ENCODE results near the gene TLR4.

TLR4 gene

GRCh38 chr9:117744369-117744768, 40.2 kb downstream of the TLR4 start:
- H3K27ac ChIP-seq (ENCODE audit: low read depth, low read length, severe bottlenecking): no peak overlapping the region
- no peaks in the 10 kb centered on the region for H3K9me3 ChIP-seq (ENCODE audit: control insufficient read depth, low read length)
- no peaks in the 10 kb centered on the region for H3K36me3 ChIP-seq (ENCODE audit: control insufficient read depth, insufficient read depth, low read length)
- WGBS, 2 experiments (ENCODE audit: insufficient coverage in 2 of 2): no CpG with 5 or more reads among the region's 3 CpGs
- H3K4me1 ChIP-seq (ENCODE audit: control insufficient read depth, insufficient read depth, low read length, poor library complexity, severe bottlenecking): peaks cover 4% of the 10 kb centered on the region
- peak overlapping the region; percentile 22 for H3K4me3 ChIP-seq (ENCODE audit: extremely low read depth, insufficient read depth, low read length, poor library complexity, severe bottlenecking)

- H3K36me3 ChIP-seq (ENCODE audit: control insufficient read depth, insufficient read depth, low read length): no peaks in the 10 kb centered on the region
- no peak overlapping the region for H3K27ac ChIP-seq (ENCODE audit: low read depth, low read length, severe bottlenecking)
- H3K9me3 ChIP-seq (ENCODE audit: control insufficient read depth, low read length): no peaks in the 10 kb centered on the region
- H3K4me3 ChIP-seq (ENCODE audit: extremely low read depth, insufficient read depth, low read length, poor library complexity, severe bottlenecking): peak overlapping the region; percentile 22
- H3K4me1 ChIP-seq (ENCODE audit: control insufficient read depth, insufficient read depth, low read length, poor library complexity, severe bottlenecking): peaks cover 5% of the 10 kb centered on the region
- WGBS, 2 experiments (ENCODE audit: insufficient coverage in 2 of 2): 15 to 32% methylated on average over 34 to 39 of the region's 46 CpGs
These were observed 40.7 kb downstream of the TLR4 start for GRCh38 chr9:117744856-117745389.

GRCh38 chr9:117745598-117745997, 41.4 kb downstream of the TLR4 start:
- Histone ChIP-seq H3K27ac (ENCODE audit: low read depth, low read length, severe bottlenecking) (no peak overlapping the region), H3K4me3 (ENCODE audit: extremely low read depth, insufficient read depth, low read length, poor library complexity, severe bottlenecking) (no peak overlapping the region), H3K9me3 (ENCODE audit: control insufficient read depth, low read length) (no peaks in the 10 kb centered on the region), H3K4me1 (ENCODE audit: control insufficient read depth, insufficient read depth, low read length, poor library complexity, severe bottlenecking) (peaks cover 11% of the 10 kb centered on the region), H3K36me3 (ENCODE audit: control insufficient read depth, insufficient read depth, low read length) (no peaks in the 10 kb centered on the region)
- 79% methylated on average over 3 of the region's 8 CpGs; no CpG with 5 or more reads in 1 of the 2 experiments for WGBS, 2 experiments (ENCODE audit: insufficient coverage in 2 of 2)

GRCh38 chr9:117746263-117746662, 42.1 kb downstream of the TLR4 start:
- H3K27ac ChIP-seq (ENCODE audit: low read depth, low read length, severe bottlenecking): no peak overlapping the region
- H3K36me3 ChIP-seq (ENCODE audit: control insufficient read depth, insufficient read depth, low read length): no peaks in the 10 kb centered on the region
- WGBS, 2 experiments (ENCODE audit: insufficient coverage in 2 of 2): 88 to 100% methylated on average over 2 of the region's 4 CpGs
- no peaks in the 10 kb centered on the region for H3K9me3 ChIP-seq (ENCODE audit: control insufficient read depth, low read length)
- peaks cover 12% of the 10 kb centered on the region for H3K4me1 ChIP-seq (ENCODE audit: control insufficient read depth, insufficient read depth, low read length, poor library complexity, severe bottlenecking)
- no peak overlapping the region for H3K4me3 ChIP-seq (ENCODE audit: extremely low read depth, insufficient read depth, low read length, poor library complexity, severe bottlenecking)

- H3K27ac ChIP-seq (ENCODE audit: low read depth, low read length, severe bottlenecking): no peak overlapping the region
- H3K4me3 ChIP-seq (ENCODE audit: extremely low read depth, insufficient read depth, low read length, poor library complexity, severe bottlenecking): no peak overlapping the region
- H3K4me1 ChIP-seq (ENCODE audit: control insufficient read depth, insufficient read depth, low read length, poor library complexity, severe bottlenecking): peaks cover 12% of the 10 kb centered on the region
- H3K9me3 ChIP-seq (ENCODE audit: control insufficient read depth, low read length): no peaks in the 10 kb centered on the region
- H3K36me3 ChIP-seq (ENCODE audit: control insufficient read depth, insufficient read depth, low read length): no peaks in the 10 kb centered on the region
- whole genome bisulfite sequencing, 2 experiments (ENCODE audit: insufficient coverage in 2 of 2): 76 to 86% methylated on average over 3 to 4 of the region's 5 CpGs
These were observed 43.3 kb downstream of the TLR4 start for GRCh38 chr9:117747386-117747970.

- Histone ChIP-seq H3K4me3 (ENCODE audit: extremely low read depth, insufficient read depth, low read length, poor library complexity, severe bottlenecking) (no peak overlapping the region), H3K36me3 (ENCODE audit: control insufficient read depth, insufficient read depth, low read length) (no peaks in the 10 kb centered on the region), H3K9me3 (ENCODE audit: control insufficient read depth, low read length) (no peaks in the 10 kb centered on the region), H3K4me1 (ENCODE audit: control insufficient read depth, insufficient read depth, low read length, poor library complexity, severe bottlenecking) (peaks cover 8% of the 10 kb centered on the region), H3K27ac (ENCODE audit: low read depth, low read length, severe bottlenecking) (no peak overlapping the region)
- no CpG with 5 or more reads among the region's 2 CpGs for WGBS, 2 experiments (ENCODE audit: insufficient coverage in 2 of 2)
These were observed 46.2 kb downstream of the TLR4 start for GRCh38 chr9:117750401-117750800.

- no peak overlapping the region for H3K27ac ChIP-seq (ENCODE audit: low read depth, low read length, severe bottlenecking)
- 89 to 93% methylated on average over 2 of the region's 2 CpGs for WGBS, 2 experiments (ENCODE audit: insufficient coverage in 2 of 2)
- H3K36me3 ChIP-seq (ENCODE audit: control insufficient read depth, insufficient read depth, low read length): no peaks in the 10 kb centered on the region
These were observed 48.7 kb downstream of the TLR4 start for GRCh38 chr9:117752894-117753293.

GRCh38 chr9:117757561-117758190, 53.5 kb downstream of the TLR4 start:
- H3K9me3 ChIP-seq (ENCODE audit: control insufficient read depth, low read length): no peaks in the 10 kb centered on the region
- WGBS, 2 experiments (ENCODE audit: insufficient coverage in 2 of 2): 75 to 76% methylated on average over 3 to 5 of the region's 5 CpGs
- peaks cover 8% of the 10 kb centered on the region for H3K4me1 ChIP-seq (ENCODE audit: control insufficient read depth, insufficient read depth, low read length, poor library complexity, severe bottlenecking)
- no peaks in the 10 kb centered on the region for H3K36me3 ChIP-seq (ENCODE audit: control insufficient read depth, insufficient read depth, low read length)
- H3K27ac ChIP-seq (ENCODE audit: low read depth, low read length, severe bottlenecking): no peak overlapping the region
- H3K4me3 ChIP-seq (ENCODE audit: extremely low read depth, insufficient read depth, low read length, poor library complexity, severe bottlenecking): no peak overlapping the region

More at GRCh38 chr9:117752894-117753293, 48.7 kb downstream of the TLR4 start:
- H3K9me3 ChIP-seq (ENCODE audit: control insufficient read depth, low read length): no peaks in the 10 kb centered on the region
- H3K4me3 ChIP-seq (ENCODE audit: extremely low read depth, insufficient read depth, low read length, poor library complexity, severe bottlenecking): no peak overlapping the region
- H3K4me1 ChIP-seq (ENCODE audit: control insufficient read depth, insufficient read depth, low read length, poor library complexity, severe bottlenecking): peaks cover 10% of the 10 kb centered on the region

- WGBS, 2 experiments (ENCODE audit: insufficient coverage in 2 of 2): 31 to 52% methylated on average over 3 of the region's 4 CpGs
- Histone ChIP-seq H3K36me3 (ENCODE audit: control insufficient read depth, insufficient read depth, low read length) (no peaks in the 10 kb centered on the region), H3K9me3 (ENCODE audit: control insufficient read depth, low read length) (no peaks in the 10 kb centered on the region), H3K4me1 (ENCODE audit: control insufficient read depth, insufficient read depth, low read length, poor library complexity, severe bottlenecking) (peaks cover 10% of the 10 kb centered on the region), H3K27ac (ENCODE audit: low read depth, low read length, severe bottlenecking) (peak overlapping the region; percentile 33), H3K4me3 (ENCODE audit: extremely low read depth, insufficient read depth, low read length, poor library complexity, severe bottlenecking) (no peak overlapping the region)
These were observed 59.1 kb downstream of the TLR4 start for GRCh38 chr9:117763314-117763713.

- peak overlapping the region; percentile 3 for H3K27ac ChIP-seq (ENCODE audit: low read depth, low read length, severe bottlenecking)
- no peak overlapping the region for H3K4me3 ChIP-seq (ENCODE audit: extremely low read depth, insufficient read depth, low read length, poor library complexity, severe bottlenecking)
- 42 to 67% methylated on average over 1 to 3 of the region's 4 CpGs for WGBS, 2 experiments (ENCODE audit: insufficient coverage in 2 of 2)
These were observed 64.7 kb downstream of the TLR4 start for GRCh38 chr9:117768750-117769395.

More at GRCh38 chr9:117768750-117769395, 64.7 kb downstream of the TLR4 start:
- H3K36me3 ChIP-seq (ENCODE audit: control insufficient read depth, insufficient read depth, low read length): no peaks in the 10 kb centered on the region
- H3K9me3 ChIP-seq (ENCODE audit: control insufficient read depth, low read length): no peaks in the 10 kb centered on the region
- H3K4me1 ChIP-seq (ENCODE audit: control insufficient read depth, insufficient read depth, low read length, poor library complexity, severe bottlenecking): peaks cover 13% of the 10 kb centered on the region

All from mesodermal cell (in vitro differentiated cells).